ENCODE data around the gene TREH. TPM values are rescaled to one million over a fixed set of nuclear protein-coding genes. Genes with fewer than 3 reads are reported as not detected.
A peak's percentile ranks its signal among the peaks of the same experiment; 100 is the strongest.

The TREH gene
- total and polyA plus RNA-seq, 8 donors = 0.20 to 0.42 (median 0.24) TPM; not detected in 3

GRCh38 chr11:118705791-118706545 lies 26.5 kb upstream of the TREH start:
- H3K9me3 ChIP-seq = no peaks in the 10 kb centered on the region
- peaks cover 0 to 7% of the 10 kb centered on the region in 2 donors for H3K4me1 ChIP-seq
- H3K4me3 ChIP-seq = no peak overlapping the region
- no peak for DNase-seq
- H3K36me3 ChIP-seq = no peaks in the 10 kb centered on the region
- no peak for ATAC-seq
- peaks cover 0 to 8% of the 10 kb centered on the region in 2 donors for H3K27me3 ChIP-seq
- no peak for TF ChIP-seq CTCF (IDR thresholded peaks at IDR 0.05)
- no peak overlapping the region for H3K27ac ChIP-seq
- intact Hi-C loops (cut with DNase I) = no loop called here

GRCh38 chr11:118705111-118705741 lies 25.8 kb upstream of the TREH start:
- no peak for TF ChIP-seq CTCF (IDR thresholded peaks at IDR 0.05)
- H3K36me3 ChIP-seq = no peaks in the 10 kb centered on the region
- peaks cover 0 to 7% of the 10 kb centered on the region in 2 donors for H3K4me1 ChIP-seq
- no peak overlapping the region for H3K4me3 ChIP-seq
- H3K27ac ChIP-seq = no peak overlapping the region
- peaks cover 0 to 5% of the 10 kb centered on the region in 2 donors for H3K9me3 ChIP-seq
- DNase-seq = no peak
- ATAC-seq = peak; percentile 68
- peaks cover 0 to 8% of the 10 kb centered on the region in 2 donors for H3K27me3 ChIP-seq
- intact Hi-C loops (cut with DNase I) = no loop called here

- Histone ChIP-seq H3K27me3 (peaks cover 0 to 8% of the 10 kb centered on the region in 2 donors), H3K27ac (peak overlapping the region in 1 of 2 donors; percentile 30), H3K9me3 (peaks cover 0 to 6% of the 10 kb centered on the region in 2 donors), H3K4me3 (no peak overlapping the region), H3K36me3 (no peaks in the 10 kb centered on the region), H3K4me1 (peaks cover 0 to 15% of the 10 kb centered on the region in 2 donors)
- ATAC-seq = peak; percentile 64
- intact Hi-C loops (cut with DNase I) = no loop called here
- peak in 1 of 4 donors; percentile 66 for DNase-seq
- TF ChIP-seq CTCF (IDR thresholded peaks at IDR 0.05) = no peak
These were observed 24.2 kb upstream of the TREH start for GRCh38 chr11:118703563-118704106.

GRCh38 chr11:118699506-118700220 lies 20.2 kb upstream of the TREH start:
- intact Hi-C loops (cut with DNase I) = loop anchor here in 1 of 2 donors (10.0 kb wide), 1 partner anchor 255 kb away; the partner anchor contains the start of gene UPK2
- H3K4me1 ChIP-seq = peaks cover 0 to 8% of the 10 kb centered on the region in 2 donors
- H3K9me3 ChIP-seq = peaks cover 0 to 6% of the 10 kb centered on the region in 2 donors
- H3K36me3 ChIP-seq = no peaks in the 10 kb centered on the region
- DNase-seq (no peak), ATAC-seq (no peak)
- no peak overlapping the region for H3K4me3 ChIP-seq
- no peaks in the 10 kb centered on the region for H3K27me3 ChIP-seq
- H3K27ac ChIP-seq = peak overlapping the region in 1 of 2 donors; percentile 53
- no peak for TF ChIP-seq CTCF (IDR thresholded peaks at IDR 0.05)
